Lower leg skin (tissue), 4 donors: ENCODE data around the gene RPL38. TPM values are rescaled to one million over a fixed set of nuclear protein-coding genes. Genes with fewer than 3 reads are reported as not detected.
A peak's percentile ranks its signal among the peaks of the same experiment; 100 is the strongest.

Experiments used
- DNase-seq, 2 donors: peaks; one replicate each; pipeline ENCODE4 v3.0.0-alpha.2; 2019; ENCODE audit warnings: low spot score in 2 of 2
- H3K4me3 ChIP-seq: fragments of 200-600 bp; sonication (generic); 2 replicates; pipeline ENCODE4 v1.5.1; 2017; ENCODE audit warnings: mild to moderate bottlenecking, low read depth; ENCODE audit not compliant: poor library complexity, severe bottlenecking
- POLR2A ChIP-seq, 2 donors: fragments of 450-650 bp; IDR thresholded peaks; one replicate each; pipeline ENCODE4 v1.6.1; 2016 to 2017; ENCODE audit warnings: antibody characterized with exemption in 2 of 2, mild to moderate bottlenecking in 1 of 2, moderate library complexity in 1 of 2
- WGBS, 2 donors: methylation state at CpG; one replicate each; pipeline ENCODE4 v1.1.5; 2018; 5-methylcytosine and 5-hydroxymethylcytosine counted together
- intact Hi-C: fragments of 100-400 bp; cut with DNase I; formaldehyde crosslinking; loops from one replicate; pipeline ENCODE4 v1.15.0; 2023; ENCODE audit warnings: low total_unique reads
- total RNA-seq, 4 donors: library from RNA; depleted of rRNA; stranded (reverse); fragments of >200 nt; gene quantifications; one replicate each; pipeline ENCODE4 v1.1.0, GENCODE V29; 2016
- TF ChIP-seq, protein P1 (sequence below), 3 donors: fragments of 450-650 bp; IDR thresholded peaks; one replicate each; pipeline ENCODE4 v1.5.1; 2016; ENCODE audit warnings: antibody characterized with exemption in 3 of 3, mild to moderate bottlenecking in 3 of 3, moderate library complexity in 2 of 3

RPL38 gene
- 1,000 to 10,000 TPM in 2 of 4 donors, 100 to 1,000 TPM in 2; 618 to 1,333 (median 950) TPM for total RNA-seq

GRCh38 chr17:74203439-74204240, at the start of gene RPL38:
Gene RPL38, plus strand, starts transcription at chr17:74203678. Its CDS starts 278 bp downstream, at chr17:74203956.
- intact Hi-C loops = no loop called here
- peak; percentile 97 to 99 for DNase-seq
- WGBS, 2 donors = 0 to 1% methylated on average over 49 to 53 of the region's 53 CpGs
- TF ChIP-seq, protein P1, sequence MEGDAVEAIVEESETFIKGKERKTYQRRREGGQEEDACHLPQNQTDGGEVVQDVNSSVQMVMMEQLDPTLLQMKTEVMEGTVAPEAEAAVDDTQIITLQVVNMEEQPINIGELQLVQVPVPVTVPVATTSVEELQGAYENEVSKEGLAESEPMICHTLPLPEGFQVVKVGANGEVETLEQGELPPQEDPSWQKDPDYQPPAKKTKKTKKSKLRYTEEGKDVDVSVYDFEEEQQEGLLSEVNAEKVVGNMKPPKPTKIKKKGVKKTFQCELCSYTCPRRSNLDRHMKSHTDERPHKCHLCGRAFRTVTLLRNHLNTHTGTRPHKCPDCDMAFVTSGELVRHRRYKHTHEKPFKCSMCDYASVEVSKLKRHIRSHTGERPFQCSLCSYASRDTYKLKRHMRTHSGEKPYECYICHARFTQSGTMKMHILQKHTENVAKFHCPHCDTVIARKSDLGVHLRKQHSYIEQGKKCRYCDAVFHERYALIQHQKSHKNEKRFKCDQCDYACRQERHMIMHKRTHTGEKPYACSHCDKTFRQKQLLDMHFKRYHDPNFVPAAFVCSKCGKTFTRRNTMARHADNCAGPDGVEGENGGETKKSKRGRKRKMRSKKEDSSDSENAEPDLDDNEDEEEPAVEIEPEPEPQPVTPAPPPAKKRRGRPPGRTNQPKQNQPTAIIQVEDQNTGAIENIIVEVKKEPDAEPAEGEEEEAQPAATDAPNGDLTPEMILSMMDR (IDR thresholded peaks at IDR 0.05) = peak in 2 of 3 donors; percentile 34 to 94
- TF ChIP-seq POLR2A (IDR thresholded peaks at IDR 0.05) = peak in 1 of 2 donors; percentile 78
- H3K4me3 ChIP-seq = peak within 1 kb of the TSS; percentile 74

GRCh38 chr17:74153821-74154430, 49.6 kb upstream of the RPL38 start:
- no peak for DNase-seq
- TF ChIP-seq, protein P1 (IDR thresholded peaks at IDR 0.05) = no peak
- no peak for TF ChIP-seq POLR2A (IDR thresholded peaks at IDR 0.05)
- intact Hi-C loops = no loop called here
- H3K4me3 ChIP-seq = no peak overlapping the region
- WGBS, 2 donors = 91 to 93% methylated on average over 11 of the region's 11 CpGs

GRCh38 chr17:74156878-74157277, 46.6 kb upstream of the RPL38 start:
- intact Hi-C loops = no loop called here
- H3K4me3 ChIP-seq = no peak overlapping the region
- TF ChIP-seq, protein P1 (IDR thresholded peaks at IDR 0.05) = no peak
- TF ChIP-seq POLR2A (IDR thresholded peaks at IDR 0.05) = no peak
- peak in 1 of 2 donors; percentile 7 for DNase-seq
- 79 to 88% methylated on average over 6 of the region's 6 CpGs for WGBS, 2 donors

DNA sequence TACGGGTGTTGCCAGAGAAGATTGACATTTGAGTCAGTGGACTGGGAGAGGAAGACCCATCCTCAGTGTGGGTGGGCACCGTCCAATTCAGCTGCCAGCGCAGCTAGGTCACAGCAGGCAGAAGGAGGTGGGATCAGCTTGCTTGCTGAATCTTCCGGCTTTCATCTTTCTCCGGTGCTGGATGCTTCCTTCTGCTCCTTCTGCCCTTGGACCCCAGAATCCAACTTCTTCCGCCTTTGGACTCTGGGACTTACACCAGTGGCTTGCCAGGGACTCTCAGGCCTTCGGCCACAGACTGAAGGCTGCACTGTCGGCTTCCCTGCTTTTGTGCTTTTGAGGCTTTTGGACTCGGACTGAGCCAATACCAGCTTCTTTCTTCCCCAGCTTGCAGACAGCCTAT, 46.1 kb upstream of the RPL38 start:
- 87 to 92% methylated on average over 9 of the region's 9 CpGs for WGBS, 2 donors

DNA sequence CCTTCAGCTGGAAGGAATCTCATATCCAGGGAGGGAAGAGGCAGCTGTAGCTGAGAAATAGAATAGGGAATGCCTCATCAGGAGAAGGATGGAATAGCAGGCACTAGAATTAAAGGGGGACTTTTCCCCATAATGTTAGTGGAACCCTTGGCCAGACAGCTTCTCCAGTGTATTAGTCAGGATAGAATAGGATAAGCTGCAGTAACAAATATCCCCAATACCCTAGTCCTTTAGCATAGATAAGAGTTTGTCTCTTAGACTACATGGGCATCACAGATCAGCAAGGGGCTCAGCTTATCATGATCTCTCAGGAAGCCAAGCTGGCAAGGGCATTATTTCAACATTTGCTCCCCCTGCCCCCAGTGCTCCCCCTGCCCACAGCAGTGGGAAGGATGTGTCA, 44.7 kb upstream of the RPL38 start:
- TF ChIP-seq POLR2A (IDR thresholded peaks at IDR 0.05) = no peak
- TF ChIP-seq, protein P1 (IDR thresholded peaks at IDR 0.05) = no peak
- peak in 1 of 2 donors; percentile 12 for DNase-seq
- intact Hi-C loops = no loop called here
- H3K4me3 ChIP-seq = no peak overlapping the region

More for the DNA sequence above, 46.1 kb upstream of the RPL38 start:
- peak in 1 of 2 donors; percentile 40 for DNase-seq
- intact Hi-C loops = no loop called here
- H3K4me3 ChIP-seq = no peak overlapping the region
- TF ChIP-seq, protein P1 (IDR thresholded peaks at IDR 0.05) = no peak
- TF ChIP-seq POLR2A (IDR thresholded peaks at IDR 0.05) = no peak
